ENCODE results near the gene HDHD5. TPM values are rescaled to one million over a fixed set of nuclear protein-coding genes. Genes with fewer than 3 reads are reported as not detected.
A peak's percentile ranks its signal among the peaks of the same experiment; 100 is the strongest.

Gene HDHD5
- total RNA-seq, 1 donor from 2014 or later = 30.2 TPM

GRCh38 chr22:17164392-17165024 is 5.4 kb upstream of the HDHD5 start:
- H3K27me3 Mint-ChIP-seq (ENCODE audit: unreplicated experiment) = peaks cover 7% of the 10 kb centered on the region
- no peak for DNase-seq
- H3K27ac Mint-ChIP-seq (ENCODE audit: unreplicated experiment) = no peak overlapping the region
- H3K9me3 Mint-ChIP-seq (ENCODE audit: unreplicated experiment) = peaks cover 8% of the 10 kb centered on the region
- H3K4me1 Mint-ChIP-seq (ENCODE audit: low read depth, unreplicated experiment) = peaks cover 8% of the 10 kb centered on the region
- H3K4me3 Mint-ChIP-seq (ENCODE audit: unreplicated experiment) = no peak overlapping the region
- TF ChIP-seq CTCF (IDR thresholded peaks at IDR 0.05; ENCODE audit: partially characterized antibody, unreplicated experiment) = peak; percentile 39
- no peaks in the 10 kb centered on the region for H3K36me3 Mint-ChIP-seq (ENCODE audit: unreplicated experiment)

- Mint-ChIP-seq H3K4me1 (ENCODE audit: low read depth, unreplicated experiment) (peaks cover 8% of the 10 kb centered on the region), H3K4me3 (ENCODE audit: unreplicated experiment) (no peak overlapping the region), H3K27ac (ENCODE audit: unreplicated experiment) (no peak overlapping the region), H3K9me3 (ENCODE audit: unreplicated experiment) (peaks cover 12% of the 10 kb centered on the region), H3K36me3 (ENCODE audit: unreplicated experiment) (no peaks in the 10 kb centered on the region), H3K27me3 (ENCODE audit: unreplicated experiment) (peaks cover 7% of the 10 kb centered on the region)
- no peak for DNase-seq
- TF ChIP-seq CTCF (IDR thresholded peaks at IDR 0.05; ENCODE audit: partially characterized antibody, unreplicated experiment) = no peak
These were observed 3.7 kb upstream of the HDHD5 start for GRCh38 chr22:17162731-17163130.

GRCh38 chr22:17161991-17162390 is 2.9 kb upstream of the HDHD5 start:
- peaks cover 12% of the 10 kb centered on the region for H3K9me3 Mint-ChIP-seq (ENCODE audit: unreplicated experiment)

GRCh38 chr22:17159504-17159951 is 451 bp upstream of the HDHD5 start:
- no peak for TF ChIP-seq CTCF (IDR thresholded peaks at IDR 0.05; ENCODE audit: partially characterized antibody, unreplicated experiment)
- peaks cover 8% of the 10 kb centered on the region for H3K4me1 Mint-ChIP-seq (ENCODE audit: low read depth, unreplicated experiment)
- peak; percentile 25 for DNase-seq
- H3K4me3 Mint-ChIP-seq (ENCODE audit: unreplicated experiment) = peak overlapping the region; percentile 92
- H3K27ac Mint-ChIP-seq (ENCODE audit: unreplicated experiment) = peak overlapping the region; percentile 73
- peaks cover 7% of the 10 kb centered on the region for H3K9me3 Mint-ChIP-seq (ENCODE audit: unreplicated experiment)
- H3K27me3 Mint-ChIP-seq (ENCODE audit: unreplicated experiment) = peaks cover 2% of the 10 kb centered on the region
- no peaks in the 10 kb centered on the region for H3K36me3 Mint-ChIP-seq (ENCODE audit: unreplicated experiment)

More at GRCh38 chr22:17161991-17162390, 2.9 kb upstream of the HDHD5 start:
- Mint-ChIP-seq H3K4me1 (ENCODE audit: low read depth, unreplicated experiment) (peaks cover 8% of the 10 kb centered on the region), H3K27ac (ENCODE audit: unreplicated experiment) (no peak overlapping the region), H3K4me3 (ENCODE audit: unreplicated experiment) (no peak overlapping the region), H3K36me3 (ENCODE audit: unreplicated experiment) (no peaks in the 10 kb centered on the region), H3K27me3 (ENCODE audit: unreplicated experiment) (peaks cover 6% of the 10 kb centered on the region)
- TF ChIP-seq CTCF (IDR thresholded peaks at IDR 0.05; ENCODE audit: partially characterized antibody, unreplicated experiment) = no peak
- DNase-seq = no peak

- peaks cover 2% of the 10 kb centered on the region for H3K27me3 Mint-ChIP-seq (ENCODE audit: unreplicated experiment)
- no peak for DNase-seq
- H3K4me3 Mint-ChIP-seq (ENCODE audit: unreplicated experiment) = peak overlapping the region; percentile 89
- peaks cover 7% of the 10 kb centered on the region for H3K9me3 Mint-ChIP-seq (ENCODE audit: unreplicated experiment)
- peak overlapping the region; percentile 79 for H3K27ac Mint-ChIP-seq (ENCODE audit: unreplicated experiment)
- H3K36me3 Mint-ChIP-seq (ENCODE audit: unreplicated experiment) = no peaks in the 10 kb centered on the region
- H3K4me1 Mint-ChIP-seq (ENCODE audit: low read depth, unreplicated experiment) = peaks cover 5% of the 10 kb centered on the region
- TF ChIP-seq CTCF (IDR thresholded peaks at IDR 0.05; ENCODE audit: partially characterized antibody, unreplicated experiment) = no peak
These were observed 905 bp downstream of the HDHD5 start for GRCh38 chr22:17158176-17158567.
